H7 (cell line): ENCODE data around the gene CTNNA3. TPM values are rescaled to one million over a fixed set of nuclear protein-coding genes. Genes with fewer than 3 reads are reported as not detected.
"Not testable (repeated sequence)": the region's sequence is repeated elsewhere in the genome, so short reads cannot be mapped to it uniquely, and the experiment has no call there.

Experiments used
- DNase-seq: peaks from one replicate; pipeline ENCODE4 v3.0.0; 2012
- H3K27me3 ChIP-seq: 2 replicates; pipeline ENCODE4 v1.6.0; 2011; ENCODE audit warnings: mild to moderate bottlenecking, low read length; ENCODE audit not compliant: control insufficient read depth, insufficient read depth
- H3K36me3 ChIP-seq: replicated peaks from 2 replicates; pipeline ENCODE4 v1.5.1; 2011; ENCODE audit warnings: low read length; ENCODE audit not compliant: control insufficient read depth, insufficient read depth
- H3K4me3 ChIP-seq: 2 replicates; pipeline ENCODE4 v1.5.1; 2011; ENCODE audit warnings: low read depth, mild to moderate bottlenecking, control low read depth, low read length, moderate library complexity; ENCODE audit not compliant: insufficient read depth
- total RNA-seq: library from RNA; depleted of rRNA; stranded (reverse); fragments of >200 nt; shearing (Covaris generic); gene quantifications from 2 replicates; pipeline ENCODE4 v1.2.3, GENCODE V29; 2014

The CTNNA3 gene
- total RNA-seq, 1 experiment from 2014 or later: 10.6 TPM

GRCh38 chr10:67476201-67476600 lies 219.8 kb downstream of the CTNNA3 start:
- peak; percentile 7 for DNase-seq
- no peaks in the 10 kb centered on the region for H3K27me3 ChIP-seq
- H3K36me3 ChIP-seq: no peaks in the 10 kb centered on the region
- H3K4me3 ChIP-seq: no peak overlapping the region

- H3K36me3 ChIP-seq: no peaks in the 10 kb centered on the region
- DNase-seq: no peak
- no peaks in the 10 kb centered on the region for H3K27me3 ChIP-seq
- no peak overlapping the region for H3K4me3 ChIP-seq
Measured at GRCh38 chr10:67473850-67474633, 222.0 kb downstream of the CTNNA3 start.

- Histone ChIP-seq H3K4me3 (no peak overlapping the region), H3K36me3 (no peaks in the 10 kb centered on the region)
- DNase-seq: no peak
Measured at GRCh38 chr10:67471022-67471421, 225.0 kb downstream of the CTNNA3 start.

GRCh38 chr10:67464278-67464677 lies 231.7 kb downstream of the CTNNA3 start:
- DNase-seq: no peak
- no peaks in the 10 kb centered on the region for H3K36me3 ChIP-seq
- no peak overlapping the region for H3K4me3 ChIP-seq
- H3K27me3 ChIP-seq: no peaks in the 10 kb centered on the region

More at GRCh38 chr10:67471022-67471421, 225.0 kb downstream of the CTNNA3 start:
- no peaks in the 10 kb centered on the region for H3K27me3 ChIP-seq

GRCh38 chr10:67452892-67453291 lies 243.1 kb downstream of the CTNNA3 start:
- Histone ChIP-seq H3K27me3 (no peaks in the 10 kb centered on the region), H3K4me3 (no peak overlapping the region), H3K36me3 (no peaks in the 10 kb centered on the region)
- no peak for DNase-seq

GRCh38 chr10:67438605-67439304 lies 257.2 kb downstream of the CTNNA3 start:
- Histone ChIP-seq H3K36me3 (no peaks in the 10 kb centered on the region), H3K27me3 (no peaks in the 10 kb centered on the region), H3K4me3 (no peak overlapping the region)
- no peak for DNase-seq

- H3K27me3 ChIP-seq: no peaks in the 10 kb centered on the region
- DNase-seq: no peak
- H3K4me3 ChIP-seq: no peak overlapping the region
- no peaks in the 10 kb centered on the region for H3K36me3 ChIP-seq
Measured at GRCh38 chr10:67433276-67433675, 262.7 kb downstream of the CTNNA3 start.

GRCh38 chr10:67402620-67403019 lies 293.4 kb downstream of the CTNNA3 start:
- DNase-seq: no peak

GRCh38 chr10:67401711-67402110 lies 294.3 kb downstream of the CTNNA3 start:
- Histone ChIP-seq H3K4me3 (no peak overlapping the region), H3K27me3 (no peaks in the 10 kb centered on the region; the same call in 1 of the 2 replicates), H3K36me3 (no peaks in the 10 kb centered on the region)
- no peak for DNase-seq

More at GRCh38 chr10:67402620-67403019, 293.4 kb downstream of the CTNNA3 start:
- no peak overlapping the region for H3K4me3 ChIP-seq
- no peaks in the 10 kb centered on the region; the same call in 1 of the 2 replicates for H3K27me3 ChIP-seq
- no peaks in the 10 kb centered on the region for H3K36me3 ChIP-seq

GRCh38 chr10:67386841-67387533 lies 309.0 kb downstream of the CTNNA3 start:
- peak overlapping the region; percentile 41 for H3K4me3 ChIP-seq
- H3K36me3 ChIP-seq, H3K27me3 ChIP-seq: not testable (repeated sequence)
- peak; percentile 17 for DNase-seq

GRCh38 chr10:67386260-67386659 lies 309.7 kb downstream of the CTNNA3 start:
- DNase-seq: peak; percentile 22
- Histone ChIP-seq H3K4me3 (no peak overlapping the region), H3K36me3 (no peaks in the 10 kb centered on the region), H3K27me3 (no peaks in the 10 kb centered on the region)

GRCh38 chr10:67385566-67385965 lies 310.4 kb downstream of the CTNNA3 start:
- H3K27me3 ChIP-seq: no peaks in the 10 kb centered on the region
- DNase-seq: no peak
- no peaks in the 10 kb centered on the region for H3K36me3 ChIP-seq
- no peak overlapping the region for H3K4me3 ChIP-seq

- H3K27me3 ChIP-seq: no peaks in the 10 kb centered on the region
- DNase-seq: no peak
- no peaks in the 10 kb centered on the region for H3K36me3 ChIP-seq
- no peak overlapping the region for H3K4me3 ChIP-seq
Measured at GRCh38 chr10:67385089-67385488, 310.9 kb downstream of the CTNNA3 start.

- no peak for DNase-seq
- H3K36me3 ChIP-seq: no peaks in the 10 kb centered on the region
Measured at GRCh38 chr10:67331121-67331910, 364.7 kb downstream of the CTNNA3 start.

More at GRCh38 chr10:67331121-67331910, 364.7 kb downstream of the CTNNA3 start:
- Histone ChIP-seq H3K4me3 (no peak overlapping the region), H3K27me3 (no peaks in the 10 kb centered on the region)
